A673 (cell line): ENCODE measurements around the gene CPNE2. TPM values are rescaled to one million over a fixed set of nuclear protein-coding genes. Genes with fewer than 3 reads are reported as not detected.

Experiments used
- BruUV-seq: library from RNA; stranded (reverse); fragments of 400-500 nt; replicated peaks from 2 replicates; lab custom pipeline; 2021; lab: Mats Ljungman, UMichigan
- CTCF ChIA-PET: fragments of 300-600 bp; sonication (Branson Sonifier 250); formaldehyde crosslinking; loops from one replicate; lab custom pipeline; 2022; ENCODE audit warnings: antibody characterized with exemption; lab: Charles Lee
- POLR2A ChIA-PET: fragments of 300-600 bp; sonication (Branson Sonifier 250); formaldehyde crosslinking; loops from one replicate; lab custom pipeline; 2022; ENCODE audit warnings: antibody characterized with exemption; ENCODE audit not compliant: low non-redundant PET; lab: Charles Lee
- DNase-seq: peaks from one replicate; pipeline ENCODE4 v3.0.0-alpha.2; 2015; ENCODE audit warnings: low spot score
- H3K27ac ChIP-seq: fragments of 200-600 bp; sonication (generic); 2 replicates; pipeline ENCODE4 v1.5.1; 2016; ENCODE audit warnings: mixed run types, low read depth, mild to moderate bottlenecking, mixed read lengths, antibody characterized with exemption, low read length; ENCODE audit not compliant: poor library complexity, severe bottlenecking
- H3K27me3 ChIP-seq: fragments of 200-600 bp; sonication (generic); replicated peaks from 2 replicates; pipeline ENCODE4 v1.6.1; 2017; ENCODE audit warnings: mixed run types, low read depth, mild to moderate bottlenecking, mixed read lengths, antibody characterized with exemption, low read length; ENCODE audit not compliant: insufficient read depth, poor library complexity
- H3K36me3 ChIP-seq: fragments of 200-600 bp; sonication (generic); 2 replicates; pipeline ENCODE4 v1.6.1; 2016; ENCODE audit warnings: mixed run types, mild to moderate bottlenecking, mixed read lengths, antibody characterized with exemption, low read length; ENCODE audit not compliant: insufficient read depth, poor library complexity, severe bottlenecking
- H3K4me1 ChIP-seq: fragments of 200-600 bp; sonication (generic); 2 replicates; pipeline ENCODE4 v1.6.1; 2017; ENCODE audit warnings: mixed run types, mild to moderate bottlenecking, mixed read lengths, antibody characterized with exemption, low read length; ENCODE audit not compliant: insufficient read depth, poor library complexity, severe bottlenecking
- H3K4me3 ChIP-seq: fragments of 200-600 bp; sonication (generic); 2 replicates; pipeline ENCODE4 v1.5.1; 2016; ENCODE audit warnings: low read depth, mixed run types, mild to moderate bottlenecking, mixed read lengths, low read length; ENCODE audit not compliant: poor library complexity, severe bottlenecking
- H3K9me3 ChIP-seq: fragments of 200-600 bp; sonication (generic); 2 replicates; pipeline ENCODE4 v1.6.1; 2016; ENCODE audit warnings: mixed run types, low read depth, mild to moderate bottlenecking, mixed read lengths, antibody characterized with exemption, low read length; ENCODE audit not compliant: poor library complexity, severe bottlenecking
- EZH2 ChIP-seq: fragments of 200-600 bp; sonication (generic); IDR thresholded peaks from 2 replicates; pipeline ENCODE4 v1.6.1; 2017; ENCODE audit warnings: borderline replicate concordance, low read depth, mild to moderate bottlenecking, mixed read lengths, antibody characterized with exemption, low read length; ENCODE audit not compliant: poor library complexity, severe bottlenecking
- intact Hi-C: fragments of 100-400 bp; cut with micrococcal nuclease; formaldehyde crosslinking; loops from one replicate; pipeline ENCODE4 v1.10.0; 2022; ENCODE audit not compliant: unreplicated experiment
- total RNA-seq: library from RNA; stranded (reverse); gene quantifications from 2 replicates; pipeline ENCODE4 v1.2.3, GENCODE V29; 2021
- TF ChIP-seq, protein P1 (sequence below): fragments of 300-800, 200-600 bp; sonication (generic); conservative IDR thresholded peaks from 2 replicates; pipeline ENCODE4 v1.5.1; 2017; ENCODE audit warnings: low read depth, mild to moderate bottlenecking, antibody characterized with exemption, low read length, moderate library complexity, mixed read lengths

The CPNE2 gene
- total RNA-seq, 1 experiment from 2014 or later, result 38.1 TPM

DNA sequence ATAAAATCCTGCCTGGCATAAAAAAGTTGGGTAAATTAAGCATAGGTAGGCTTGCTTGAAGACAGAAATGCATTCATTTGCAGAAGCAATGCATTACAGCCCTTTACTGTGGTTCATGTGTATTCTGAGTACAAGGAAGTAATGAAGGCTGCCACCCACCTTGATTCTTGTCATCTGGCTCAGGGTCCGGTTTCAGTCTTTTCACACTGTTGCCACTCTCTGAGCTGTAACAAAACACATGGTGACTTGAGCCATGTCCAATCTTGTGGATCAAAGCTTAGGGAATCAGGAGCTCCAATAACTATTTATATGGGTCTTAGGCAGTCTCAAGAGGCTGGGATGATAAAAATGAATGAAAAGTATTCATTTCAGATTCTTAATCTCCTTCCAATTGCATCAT, 71.5 kb downstream of the CPNE2 start:
- TF ChIP-seq, protein P1, sequence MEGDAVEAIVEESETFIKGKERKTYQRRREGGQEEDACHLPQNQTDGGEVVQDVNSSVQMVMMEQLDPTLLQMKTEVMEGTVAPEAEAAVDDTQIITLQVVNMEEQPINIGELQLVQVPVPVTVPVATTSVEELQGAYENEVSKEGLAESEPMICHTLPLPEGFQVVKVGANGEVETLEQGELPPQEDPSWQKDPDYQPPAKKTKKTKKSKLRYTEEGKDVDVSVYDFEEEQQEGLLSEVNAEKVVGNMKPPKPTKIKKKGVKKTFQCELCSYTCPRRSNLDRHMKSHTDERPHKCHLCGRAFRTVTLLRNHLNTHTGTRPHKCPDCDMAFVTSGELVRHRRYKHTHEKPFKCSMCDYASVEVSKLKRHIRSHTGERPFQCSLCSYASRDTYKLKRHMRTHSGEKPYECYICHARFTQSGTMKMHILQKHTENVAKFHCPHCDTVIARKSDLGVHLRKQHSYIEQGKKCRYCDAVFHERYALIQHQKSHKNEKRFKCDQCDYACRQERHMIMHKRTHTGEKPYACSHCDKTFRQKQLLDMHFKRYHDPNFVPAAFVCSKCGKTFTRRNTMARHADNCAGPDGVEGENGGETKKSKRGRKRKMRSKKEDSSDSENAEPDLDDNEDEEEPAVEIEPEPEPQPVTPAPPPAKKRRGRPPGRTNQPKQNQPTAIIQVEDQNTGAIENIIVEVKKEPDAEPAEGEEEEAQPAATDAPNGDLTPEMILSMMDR, result no peak

DNA sequence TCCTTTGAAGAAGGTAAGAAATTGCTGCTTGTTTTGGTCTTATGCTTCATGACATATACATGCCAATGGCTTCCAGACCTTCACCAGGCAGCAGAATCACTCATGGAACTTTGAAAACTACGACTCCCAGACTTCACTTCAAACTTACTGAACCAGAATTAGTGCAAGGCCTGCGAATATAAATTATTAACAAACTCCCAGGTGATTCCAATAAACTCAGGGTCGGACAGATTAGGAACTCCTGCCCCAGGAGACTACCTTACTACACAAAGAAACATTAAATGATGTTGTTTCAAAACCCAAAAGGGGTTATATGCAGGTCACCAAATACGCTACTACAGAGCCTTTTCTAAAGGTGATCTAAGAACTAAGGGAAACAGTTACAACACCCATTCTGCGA, 73.1 kb downstream of the CPNE2 start:
- DNase-seq, result no peak
- Histone ChIP-seq H3K4me3 (no peak overlapping the region), H3K36me3 (peaks cover 67% of the 10 kb centered on the region), H3K27ac (no peak overlapping the region), H3K4me1 (peaks cover 15% of the 10 kb centered on the region), H3K9me3 (no peaks in the 10 kb centered on the region), H3K27me3 (no peaks in the 10 kb centered on the region)
- POLR2A ChIA-PET, result no interaction called here
- CTCF ChIA-PET, result no interaction called here
- intact Hi-C loops, result loop anchor here (5.0 kb wide), 1 partner anchor 298 kb away; the partner anchor contains the start of gene SLC12A3
- no peak for TF ChIP-seq EZH2
- TF ChIP-seq, protein P1, result no peak
- BruUV-seq, result no TSS peak

More for the DNA sequence above, 71.5 kb downstream of the CPNE2 start:
- no peak for DNase-seq
- no peaks in the 10 kb centered on the region for H3K27me3 ChIP-seq
- H3K4me3 ChIP-seq, result no peak overlapping the region
- POLR2A ChIA-PET, result no interaction called here
- H3K4me1 ChIP-seq, result peaks cover 15% of the 10 kb centered on the region
- H3K9me3 ChIP-seq, result no peaks in the 10 kb centered on the region
- peak overlapping the region; percentile 7 for H3K27ac ChIP-seq
- CTCF ChIA-PET, result no interaction called here
- intact Hi-C loops, result no loop called here
- no TSS peak for BruUV-seq
- H3K36me3 ChIP-seq, result peaks cover 67% of the 10 kb centered on the region

DNA sequence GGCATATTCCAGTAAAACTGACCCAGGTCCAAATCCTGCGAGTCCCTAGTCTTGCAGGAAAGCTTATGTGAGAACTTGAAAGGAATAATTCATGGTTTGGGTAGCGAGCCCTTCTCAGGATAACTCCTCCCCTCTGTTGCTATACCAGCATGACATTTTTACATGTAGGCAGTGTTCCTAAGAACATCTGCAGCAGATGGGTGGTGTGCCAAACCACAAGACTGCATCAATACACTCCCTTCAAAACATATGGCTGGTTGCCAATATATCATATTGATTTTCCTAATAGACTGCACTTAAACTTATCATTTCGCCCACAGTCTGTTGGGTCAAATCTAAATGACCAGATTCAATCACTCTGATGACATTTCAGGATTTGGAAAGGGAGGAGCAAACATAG, 73.6 kb downstream of the CPNE2 start:
- no TSS peak for BruUV-seq

More for the DNA sequence above, 73.6 kb downstream of the CPNE2 start:
- TF ChIP-seq, protein P1, result no peak
- TF ChIP-seq EZH2, result no peak
- ChIA-PET POLR2A (no interaction called here), CTCF (no interaction called here)
- no peak for DNase-seq
- intact Hi-C loops, result loop anchor here (5.0 kb wide), 1 partner anchor 299 kb away; the partner anchor contains the start of gene SLC12A3
- Histone ChIP-seq H3K4me1 (peaks cover 15% of the 10 kb centered on the region), H3K4me3 (no peak overlapping the region), H3K27ac (no peak overlapping the region), H3K27me3 (no peaks in the 10 kb centered on the region), H3K36me3 (peaks cover 67% of the 10 kb centered on the region), H3K9me3 (no peaks in the 10 kb centered on the region)
